ENCODE data around the gene TBC1D1.

DNA sequence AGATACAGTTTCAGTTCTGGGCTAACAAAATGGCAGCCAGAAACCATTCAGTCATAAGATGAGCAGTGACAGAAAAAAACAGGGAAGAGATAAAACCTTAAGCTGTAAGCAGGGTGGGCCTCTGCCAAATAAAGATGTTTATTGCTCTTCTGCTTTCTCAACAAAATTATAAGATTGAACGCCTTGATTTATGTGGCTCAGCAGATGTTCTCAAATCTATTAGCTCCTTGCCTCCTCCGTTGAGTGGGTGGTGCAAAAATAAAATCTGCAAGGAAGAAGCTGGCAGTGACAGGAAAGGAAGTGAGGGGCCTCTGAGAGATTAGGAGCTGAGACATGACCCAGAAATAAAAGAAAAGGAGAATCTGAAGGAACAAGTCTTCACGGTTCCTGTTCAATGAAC is 275.9 kb downstream of the TBC1D1 start:
- TF ChIP-seq MAX (IDR thresholded peaks at IDR 0.05; ENCODE audit: insufficient read depth, insufficient read length) (no peak), CTCF (IDR thresholded peaks at IDR 0.05; ENCODE audit: extremely low read depth in 1 of 2, insufficient read depth in 1 of 2, low read depth in 1 of 2, low read length in 2 of 2) (no peak), POLR2A (IDR thresholded peaks at IDR 0.05; ENCODE audit: low read depth, low read length) (no peak), FOS (IDR thresholded peaks at IDR 0.05; ENCODE audit: borderline replicate concordance, insufficient read depth, low read length) (no peak), POLR2AphosphoS5 (IDR thresholded peaks at IDR 0.05; ENCODE audit: insufficient read depth, low read depth, low read length) (no peak), EZH2 (IDR thresholded peaks at IDR 0.05; ENCODE audit: borderline replicate concordance, low read depth, low read length, severe bottlenecking) (no peak)

Data from endothelial cell of umbilical vein (primary cell).